ENCODE data around the gene AKAP10.
"Not testable (repeated sequence)": the region's sequence is repeated elsewhere in the genome, so short reads cannot be mapped to it uniquely, and the experiment has no call there.

GRCh38 chr17:19890001-19890400, 87.6 kb downstream of the AKAP10 start:
- not testable (repeated sequence) for TF ChIP-seq CTCF (IDR thresholded peaks at IDR 0.05); EZH2 (IDR thresholded peaks at IDR 0.05; ENCODE audit: borderline replicate concordance, insufficient read depth, low read depth, low read length, poor library complexity, severe bottlenecking)

All from B cell (primary cell).